H9 (cell line): ENCODE results near the gene SART1. TPM values are rescaled to one million over a fixed set of nuclear protein-coding genes. Genes with fewer than 3 reads are reported as not detected.

Source experiments
- DNase-seq: peaks from one replicate; pipeline ENCODE4 v3.0.0-alpha.2; 2017
- H2AFZ ChIP-seq: one replicate; pipeline ENCODE4 v1.6.1; 2013; ENCODE audit warnings: mild to moderate bottlenecking, low read length, control low read depth, moderate library complexity
- H2AK5ac ChIP-seq: 2 replicates; pipeline ENCODE4 v1.6.1; 2013; ENCODE audit warnings: low read length, control low read depth, mixed read lengths; ENCODE audit not compliant: insufficient read length
- H2BK120ac ChIP-seq: one replicate; pipeline ENCODE4 v1.6.1; 2013; ENCODE audit warnings: low read depth, mild to moderate bottlenecking, low read length, control low read depth, inconsistent platforms; ENCODE audit not compliant: poor library complexity, severe bottlenecking
- H2BK12ac ChIP-seq: 2 replicates; pipeline ENCODE4 v1.6.1; 2013; ENCODE audit warnings: low read length, control low read depth, mixed read lengths, low read depth; ENCODE audit not compliant: insufficient read length
- H2BK15ac ChIP-seq: 2 replicates; pipeline ENCODE4 v1.6.1; 2013; ENCODE audit warnings: low read depth, low read length, control low read depth
- H2BK20ac ChIP-seq: one replicate; pipeline ENCODE4 v1.6.1; 2013; ENCODE audit warnings: low read depth, mild to moderate bottlenecking, low read length, control low read depth, inconsistent platforms; ENCODE audit not compliant: poor library complexity, severe bottlenecking
- H2BK5ac ChIP-seq: 2 replicates; pipeline ENCODE4 v1.6.1; 2013; ENCODE audit warnings: low read length, control low read depth, mixed read lengths; ENCODE audit not compliant: insufficient read length
- H3K14ac ChIP-seq: 2 replicates; pipeline ENCODE4 v1.6.1; 2013; ENCODE audit warnings: low read length, control low read depth; ENCODE audit not compliant: insufficient read depth
- H3K18ac ChIP-seq: 2 replicates; pipeline ENCODE4 v1.6.1; 2013; ENCODE audit warnings: low read depth, mild to moderate bottlenecking, mixed read lengths, low read length, control low read depth; ENCODE audit not compliant: insufficient read length
- H3K23ac ChIP-seq: 2 replicates; pipeline ENCODE4 v1.6.1; 2013; ENCODE audit warnings: low read length, control low read depth, mixed read lengths, low read depth; ENCODE audit not compliant: insufficient read length
- H3K23me2 ChIP-seq: 2 replicates; pipeline ENCODE4 v1.6.1; 2013; ENCODE audit warnings: low read depth, mild to moderate bottlenecking, mixed read lengths, low read length, control low read depth; ENCODE audit not compliant: insufficient read length, poor library complexity, severe bottlenecking
- H3K27ac ChIP-seq: 2 replicates; pipeline ENCODE4 v1.5.1; 2013; ENCODE audit warnings: low read length, control low read depth, mixed read lengths, low read depth; ENCODE audit not compliant: insufficient read length
- H3K27me3 ChIP-seq: 2 replicates; pipeline ENCODE4 v1.6.1; 2013; ENCODE audit warnings: low read length, control low read depth, inconsistent platforms; ENCODE audit not compliant: insufficient read depth
- H3K4ac ChIP-seq: 2 replicates; pipeline ENCODE4 v1.6.1; 2013; ENCODE audit warnings: low read depth, mild to moderate bottlenecking, control low read depth, inconsistent platforms, low read length, moderate library complexity
- H3K4me1 ChIP-seq: 2 replicates; pipeline ENCODE4 v1.6.1; 2013; ENCODE audit warnings: low read length, control low read depth, inconsistent platforms; ENCODE audit not compliant: insufficient read depth
- H3K4me2 ChIP-seq: 2 replicates; pipeline ENCODE4 v1.6.1; 2013; ENCODE audit warnings: low read length, control low read depth, mixed read lengths; ENCODE audit not compliant: insufficient read length, insufficient read depth
- H3K56ac ChIP-seq: 2 replicates; pipeline ENCODE4 v1.6.1; 2013; ENCODE audit warnings: low read depth, mild to moderate bottlenecking, mixed read lengths, low read length, control low read depth; ENCODE audit not compliant: insufficient read length
- H3K79me1 ChIP-seq: 2 replicates; pipeline ENCODE4 v1.6.1; 2013; ENCODE audit warnings: low read depth, mild to moderate bottlenecking, moderate library complexity, low read length, control low read depth, inconsistent platforms; ENCODE audit not compliant: insufficient read depth, poor library complexity, severe bottlenecking
- H3K79me2 ChIP-seq: 2 replicates; pipeline ENCODE4 v1.6.1; 2013; ENCODE audit warnings: low read length, control low read depth, inconsistent platforms; ENCODE audit not compliant: insufficient read depth
- H3K9ac ChIP-seq: 2 replicates; pipeline ENCODE4 v1.6.1; 2013; ENCODE audit warnings: low read length, control low read depth, mixed read lengths; ENCODE audit not compliant: insufficient read length; ENCODE audit errors: extremely low read depth
- H3K9me3 ChIP-seq: one replicate; pipeline ENCODE4 v1.6.1; 2013; ENCODE audit warnings: low read depth, low read length, inconsistent platforms; ENCODE audit not compliant: control insufficient read depth
- H3T11ph ChIP-seq: one replicate; pipeline ENCODE4 v1.6.1; 2013; ENCODE audit warnings: mild to moderate bottlenecking, low read length, control low read depth, inconsistent platforms
- H4K20me1 ChIP-seq: one replicate; pipeline ENCODE4 v1.6.1; 2013; ENCODE audit not compliant: control insufficient read depth, insufficient read length, insufficient read depth
- H4K5ac ChIP-seq: 2 replicates; pipeline ENCODE4 v1.6.1; 2013; ENCODE audit warnings: low read depth, mild to moderate bottlenecking, mixed read lengths, low read length, control low read depth; ENCODE audit not compliant: insufficient read length
- H4K8ac ChIP-seq: replicated peaks from 2 replicates; pipeline ENCODE4 v1.6.1; 2013; ENCODE audit warnings: low read length, control low read depth, mixed read lengths, low read depth; ENCODE audit not compliant: insufficient read length
- H4K91ac ChIP-seq: 2 replicates; pipeline ENCODE4 v1.6.1; 2013; ENCODE audit warnings: low read depth, mild to moderate bottlenecking, moderate library complexity, mixed read lengths, low read length, control low read depth; ENCODE audit not compliant: insufficient read length
- H3K27ac Mint-ChIP-seq, 3 experiments: 2 replicates in 2 of 3; 3 replicates in 1 of 3; pipeline ENCODE4 v1.8.0; 2020 to 2021; ENCODE audit warnings: mixed read lengths in 3 of 3, mild to moderate bottlenecking in 1 of 3, moderate library complexity in 1 of 3
- H3K27me3 Mint-ChIP-seq: 2 replicates; pipeline ENCODE4 v1.8.0; 2021; ENCODE audit warnings: low read depth, mild to moderate bottlenecking, moderate library complexity, mixed read lengths
- H3K36me3 Mint-ChIP-seq, 3 experiments: 2 replicates in 2 of 3; 3 replicates in 1 of 3; pipeline ENCODE4 v1.8.0; 2020 to 2021; ENCODE audit warnings: low read depth in 3 of 3, mixed read lengths in 3 of 3; ENCODE audit not compliant: insufficient read depth in 1 of 3
- H3K4me1 Mint-ChIP-seq, 2 experiments: 2 replicates each; pipeline ENCODE4 v1.8.0; 2020; ENCODE audit warnings: mixed read lengths in 2 of 2
- H3K4me3 Mint-ChIP-seq, 2 experiments: 2 replicates in 1 of 2; 3 replicates in 1 of 2; pipeline ENCODE4 v1.8.0; 2020 to 2021; ENCODE audit warnings: mild to moderate bottlenecking in 2 of 2, mixed read lengths in 2 of 2, moderate library complexity in 1 of 2
- H3K9me3 Mint-ChIP-seq, 2 experiments: 2 replicates in 1 of 2; 3 replicates in 1 of 2; pipeline ENCODE4 v1.8.0; 2020; ENCODE audit warnings: mild to moderate bottlenecking in 2 of 2, mixed read lengths in 2 of 2, moderate library complexity in 1 of 2
- WGBS: extraction: QIAGEN DNeasy Blood & Tissue Kit; methylation state at CpG from one replicate; pipeline ENCODE4 v1.1.7; 2013; ENCODE audit warnings: missing lambda C conversion rate, low lambda C conversion rate, mixed read lengths; ENCODE audit not compliant: insufficient read length; ENCODE audit errors: extremely low coverage; 5-methylcytosine and 5-hydroxymethylcytosine counted together
- total RNA-seq: library from RNA; stranded (reverse); gene quantifications from 2 replicates; pipeline ENCODE4 v1.2.1, GENCODE V29; 2021
- TF ChIP-seq, protein P1 (sequence below): fragments of 200-600 bp; sonication (generic); conservative IDR thresholded peaks from 3 replicates; pipeline ENCODE4 v1.8.0; 2021; ENCODE audit warnings: antibody characterized with exemption, mild to moderate bottlenecking

Gene SART1
- total RNA-seq, 1 experiment from 2014 or later, result 52.0 TPM

DNA sequence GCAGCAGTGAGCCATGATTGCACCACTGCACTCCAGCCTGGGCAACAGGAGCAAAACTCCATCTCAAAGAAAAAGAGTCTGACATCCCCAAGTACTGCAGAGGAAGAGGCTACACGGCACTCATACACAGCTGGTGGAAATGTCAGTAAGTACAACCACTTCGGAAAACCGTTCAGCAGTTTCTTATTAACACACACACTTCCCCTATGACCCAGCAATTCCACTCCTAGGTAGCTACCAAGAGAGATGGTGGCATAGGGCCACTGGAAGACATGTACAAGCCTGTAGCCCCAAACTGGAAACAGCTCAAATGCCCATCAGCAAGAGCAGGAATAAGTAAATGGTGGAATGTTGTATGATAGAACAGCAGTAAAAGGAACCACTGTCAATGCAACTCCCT, 39.0 kb upstream of the SART1 start:
- Mint-ChIP-seq H3K4me1 (peaks cover 6 to 19% of the 10 kb centered on the region in 2 experiments; a peak in 3 of 4 replicates), H3K9me3 (no peaks in the 10 kb centered on the region), H3K27me3 (no peaks in the 10 kb centered on the region), H3K4me3 (no peak overlapping the region; a peak in 1 of 5 replicates), H3K36me3 (peaks cover 1 to 18% (median 18%) of the 10 kb centered on the region in 3 experiments; a peak in 6 of 7 replicates), H3K27ac (no peak overlapping the region)
- Histone ChIP-seq H2BK12ac (no peak overlapping the region), H3K14ac (no peak overlapping the region), H2AK5ac (no peak overlapping the region), H3K79me2 (no peaks in the 10 kb centered on the region), H3K79me1 (no peaks in the 10 kb centered on the region), H3K4me2 (no peak overlapping the region), H4K20me1 (no peaks in the 10 kb centered on the region), H4K91ac (no peak overlapping the region), H3K27me3 (no peaks in the 10 kb centered on the region), H3T11ph (no peak overlapping the region), H3K18ac (no peak overlapping the region), H3K27ac (no peak overlapping the region), H4K8ac (no peak overlapping the region), H3K23ac (no peak overlapping the region), H3K9ac (no peak overlapping the region), H3K23me2 (peaks cover 11% of the 10 kb centered on the region), H3K4me1 (no peaks in the 10 kb centered on the region), H2AFZ (no peak overlapping the region), H2BK5ac (no peak overlapping the region), H2BK120ac (no peak overlapping the region), H3K4ac (no peak overlapping the region), H3K56ac (no peak overlapping the region), H2BK15ac (no peak overlapping the region), H3K9me3 (no peaks in the 10 kb centered on the region), H4K5ac (no peak overlapping the region), H2BK20ac (no peak overlapping the region)
- DNase-seq, result no peak
- no CpG with 5 or more reads among the region's 3 CpGs for WGBS
- TF ChIP-seq, protein P1, sequence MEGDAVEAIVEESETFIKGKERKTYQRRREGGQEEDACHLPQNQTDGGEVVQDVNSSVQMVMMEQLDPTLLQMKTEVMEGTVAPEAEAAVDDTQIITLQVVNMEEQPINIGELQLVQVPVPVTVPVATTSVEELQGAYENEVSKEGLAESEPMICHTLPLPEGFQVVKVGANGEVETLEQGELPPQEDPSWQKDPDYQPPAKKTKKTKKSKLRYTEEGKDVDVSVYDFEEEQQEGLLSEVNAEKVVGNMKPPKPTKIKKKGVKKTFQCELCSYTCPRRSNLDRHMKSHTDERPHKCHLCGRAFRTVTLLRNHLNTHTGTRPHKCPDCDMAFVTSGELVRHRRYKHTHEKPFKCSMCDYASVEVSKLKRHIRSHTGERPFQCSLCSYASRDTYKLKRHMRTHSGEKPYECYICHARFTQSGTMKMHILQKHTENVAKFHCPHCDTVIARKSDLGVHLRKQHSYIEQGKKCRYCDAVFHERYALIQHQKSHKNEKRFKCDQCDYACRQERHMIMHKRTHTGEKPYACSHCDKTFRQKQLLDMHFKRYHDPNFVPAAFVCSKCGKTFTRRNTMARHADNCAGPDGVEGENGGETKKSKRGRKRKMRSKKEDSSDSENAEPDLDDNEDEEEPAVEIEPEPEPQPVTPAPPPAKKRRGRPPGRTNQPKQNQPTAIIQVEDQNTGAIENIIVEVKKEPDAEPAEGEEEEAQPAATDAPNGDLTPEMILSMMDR, result no peak
